Stimulated activated CD8-positive, alpha-beta memory T cell treated with anti-CD3 and anti-CD28 coated beads, Interleukin-15, amount 100 ng/mL, for 4 hours (primary cell): ENCODE measurements around the gene CDK5R2.

Source experiments
- DNase-seq, 2 donors: peaks; one replicate each; pipeline ENCODE4 v3.0.0-alpha.2; 2020; ENCODE audit warnings: low read depth in 2 of 2

The CDK5R2 gene

DNA sequence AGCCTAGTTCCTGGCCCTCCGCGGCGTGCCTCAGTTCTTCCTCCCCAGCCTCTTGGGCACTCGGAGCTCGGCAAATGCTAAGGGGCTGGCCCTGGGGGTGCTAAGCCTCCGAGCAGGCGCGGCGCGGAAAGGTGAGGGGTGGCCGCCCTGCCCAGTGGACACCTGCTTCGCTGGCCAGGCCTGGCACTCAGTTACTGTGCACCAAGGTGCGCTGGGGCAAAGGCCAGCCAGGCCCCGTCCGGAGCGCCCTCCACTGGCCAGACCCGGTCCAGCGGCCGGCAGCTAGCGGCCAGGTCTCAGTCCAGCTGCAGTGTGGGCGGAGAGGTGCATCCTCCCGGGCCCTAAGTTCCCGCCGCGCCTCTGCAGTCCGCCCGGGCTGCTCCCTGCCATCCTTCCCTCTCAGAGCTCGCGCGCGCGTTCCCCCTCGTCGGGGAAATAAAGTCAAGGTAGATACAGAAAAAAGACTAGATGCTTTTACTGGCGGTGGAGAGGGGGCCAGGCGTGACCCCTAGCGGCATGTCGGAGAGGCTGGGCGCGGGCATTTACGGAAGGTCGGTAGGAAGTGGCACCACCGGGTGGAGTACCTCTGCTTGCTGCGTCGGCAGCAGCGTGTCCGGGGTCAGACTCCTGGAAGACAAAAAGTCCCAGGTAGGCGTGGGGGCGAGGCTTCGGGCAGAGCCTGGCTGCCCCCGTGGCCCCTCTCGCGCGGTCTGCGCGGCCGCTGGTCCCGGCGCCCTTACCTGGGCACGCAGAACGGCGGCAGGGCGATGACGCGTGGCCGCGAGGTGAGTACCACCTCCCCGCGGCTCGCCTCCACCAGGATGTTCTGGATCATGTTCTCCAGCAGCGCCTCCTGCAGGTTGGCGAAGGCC is 43.2 kb downstream of the CDK5R2 start:
- DNase-seq, result no peak

DNA sequence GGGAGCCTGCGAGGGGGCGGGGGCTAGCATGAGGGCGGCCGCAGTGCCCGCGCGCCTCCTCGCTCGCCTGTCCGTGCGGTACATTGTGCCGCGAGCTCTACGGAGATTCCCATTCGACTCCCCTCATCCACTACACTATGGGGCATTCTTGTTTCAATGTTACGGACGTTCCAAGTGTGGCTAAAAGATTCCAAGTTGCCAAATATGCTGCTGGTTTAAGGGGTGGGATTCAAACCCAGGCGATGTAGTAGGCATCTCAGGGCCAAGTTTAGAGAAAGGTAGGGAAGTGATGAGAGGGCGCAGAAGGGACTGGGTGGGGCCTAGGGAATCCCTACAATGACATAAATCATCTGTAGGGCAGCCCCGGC is 43.8 kb downstream of the CDK5R2 start:
- no peak for DNase-seq

DNA sequence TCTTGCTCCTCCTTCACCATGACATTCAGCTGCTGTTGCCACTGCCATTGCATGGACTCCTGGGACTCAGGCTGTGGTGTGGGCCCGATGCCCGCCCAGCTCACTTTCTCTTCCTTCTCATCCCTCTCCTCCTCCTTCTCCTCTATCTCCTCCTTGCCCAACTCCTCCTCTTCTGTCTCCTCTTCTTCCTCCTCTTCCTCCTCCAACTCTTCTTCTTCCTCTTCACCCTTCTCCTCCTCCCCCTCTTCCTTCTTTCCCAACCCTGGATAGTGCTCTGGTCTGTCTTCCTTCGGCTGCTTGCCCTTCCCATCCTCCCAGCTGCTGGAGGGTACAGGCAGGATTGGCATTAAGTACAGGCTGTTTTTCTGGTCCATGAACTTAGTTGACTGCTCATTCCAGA is 44.5 kb downstream of the CDK5R2 start:
- DNase-seq, result no peak

DNA sequence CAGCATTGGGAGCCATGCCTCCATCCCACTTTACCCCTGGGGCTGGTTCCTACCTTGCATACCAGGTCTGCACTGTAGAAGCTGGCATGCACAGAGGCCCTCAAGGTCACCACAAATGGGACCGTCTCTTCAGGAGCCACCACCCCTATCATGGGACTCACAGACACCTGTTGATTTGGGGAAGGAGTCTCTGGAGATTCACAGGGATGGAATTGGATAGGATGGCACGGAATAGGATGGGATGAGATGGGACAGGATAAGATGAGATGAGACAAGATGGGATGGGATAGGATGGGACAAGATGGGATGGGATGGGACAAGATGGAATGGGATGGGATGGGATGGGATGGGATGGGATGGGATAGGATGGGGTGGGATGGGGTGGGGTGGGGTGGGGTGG is 49.8 kb downstream of the CDK5R2 start:
- no peak for DNase-seq

GRCh38 chr2:219010162-219010756 is 50.8 kb downstream of the CDK5R2 start:
- no peak for DNase-seq

DNA sequence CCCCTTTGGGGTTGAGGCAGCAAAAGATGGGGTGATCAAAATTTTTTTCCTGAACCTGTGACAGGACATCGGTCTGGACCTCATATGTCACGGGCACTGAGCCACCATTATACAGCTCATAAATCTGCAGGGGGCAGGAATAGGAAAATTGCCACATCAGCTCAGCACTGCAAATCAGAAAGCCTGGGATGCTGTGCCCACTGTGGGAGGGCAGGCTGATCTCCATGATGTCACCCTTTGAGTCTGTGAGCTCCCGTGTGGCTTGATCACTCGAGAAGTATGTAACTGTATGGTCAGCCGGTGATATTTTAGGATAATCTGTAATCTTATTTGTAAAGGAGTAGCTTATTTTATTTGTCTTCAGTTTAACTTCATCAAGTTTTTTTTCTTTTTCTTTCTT is 51.4 kb downstream of the CDK5R2 start:
- DNase-seq, result no peak
